K562 (cell line): ENCODE data around the gene TRIM25. TPM values are rescaled to one million over a fixed set of nuclear protein-coding genes. Genes with fewer than 3 reads are reported as not detected.

Experiments
- CBX8 ChIP-seq: fragments of 200-600 bp; sonication (generic); IDR thresholded peaks from 2 replicates; pipeline ENCODE4 v1.6.1; 2012; ENCODE audit warnings: borderline replicate concordance, mixed run types, low read depth, mild to moderate bottlenecking, moderate library complexity, mixed read lengths, low read length, control low read depth, inconsistent platforms; ENCODE audit not compliant: poor library complexity, severe bottlenecking; ENCODE audit errors: extremely low read depth
- ERF ChIP-seq: fragments of 450-650 bp; formaldehyde crosslinking; IDR thresholded peaks from 2 replicates; pipeline ENCODE4 v1.4.0; 2020; ENCODE audit warnings: mild to moderate bottlenecking, mixed read lengths
- KDM5B ChIP-seq: fragments of 200-600 bp; sonication (generic); IDR thresholded peaks from 2 replicates; pipeline ENCODE4 v1.6.1; 2012; ENCODE audit warnings: low read depth, mild to moderate bottlenecking, moderate library complexity, low read length, control low read depth, inconsistent platforms; ENCODE audit not compliant: insufficient replicate concordance
- RAD51 ChIP-seq: fragments of 450-650 bp; IDR thresholded peaks from 2 replicates; pipeline ENCODE4 v1.7.1; 2016; ENCODE audit warnings: low read depth, mild to moderate bottlenecking, borderline replicate concordance
- RERE ChIP-seq: sonication (generic); formaldehyde crosslinking; IDR thresholded peaks from 2 replicates; pipeline ENCODE4 v1.8.0; 2023; ENCODE audit warnings: missing genetic modification reagents, mild to moderate bottlenecking, borderline replicate concordance
- REST ChIP-seq, 2 experiments: fragments of 450-650 bp; formaldehyde crosslinking in 1 of 2; IDR thresholded peaks; 2 replicates each; pipeline versions ENCODE4 v1.4.0 to v1.6.1; 2014 to 2020; ENCODE audit warnings: mild to moderate bottlenecking in 2 of 2, borderline replicate concordance in 1 of 2, low read depth in 1 of 2
- TCFL5 ChIP-seq: fragments of 250-450 bp; sonication (Bioruptor Pico); conservative IDR thresholded peaks from 2 replicates; pipeline ENCODE4 v1.6.1; 2021; ENCODE audit warnings: mild to moderate bottlenecking, moderate library complexity, matching md5 sums
- ZSCAN29 ChIP-seq: fragments of 450-650 bp; IDR thresholded peaks from 2 replicates; pipeline ENCODE4 v1.6.1; 2017
- polyA plus RNA-seq, 8 experiments: library from polyadenylated mRNA; depleted of rRNA in 4 of 8; stranded (reverse) in 5 of 8; unstranded in 3 of 8; fragments of >200 nt; fragmentation: Nextera tagmentation in 2 of 8; fragmentation: Illumina TruSeq in 1 of 8; extraction: Ambion mirVana in 2 of 8; extraction: Trizol in 1 of 8; gene quantifications; 2 replicates each; pipeline versions ENCODE4 v1.2.1 to v1.2.3, GENCODE V29; 2011 to 2014; ENCODE audit warnings: inconsistent platforms in 1 of 8, missing spikeins in 1 of 8
- total RNA-seq, 7 experiments: library from RNA; depleted of rRNA in 6 of 7; stranded (reverse); fragments of >200 nt in 6 of 7; fragmentation: Illumina TruSeq in 2 of 7; extraction: Trizol in 2 of 7; gene quantifications; 2 replicates each; pipeline versions ENCODE4 v1.2.1 to v1.2.3, GENCODE V29; 2011 to 2021; ENCODE audit warnings: low replicate concordance in 1 of 7

The TRIM25 gene
- total and polyA plus RNA-seq, 9 of the 15 experiments (the other 6 are each of a cell fraction or from before 2014, with no cell fraction given) = 5.9 to 49.5 (median 24.5) TPM

- TF ChIP-seq CBX8 (no peak), ZSCAN29 (no peak), RERE (no peak), ERF (CRISPR knock-in tag) (no peak), KDM5B (no peak), REST (IDR thresholded peaks at IDR 0.05; ENCODE audit: borderline replicate concordance) (no peak; the same call in 1 of the 2 replicates), REST (CRISPR knock-in tag; IDR thresholded peaks at IDR 0.05; ENCODE audit: low read depth) (no peak), TCFL5 (CRISPR knock-in tag) (no peak; the same call in 1 of the 2 replicates), RAD51 (no peak)
These were observed 37.1 kb downstream of the TRIM25 start (continued) for GRCh38 chr17:56876766-56877179.
